Liver (tissue), 9 donors: ENCODE results near the gene RPL10A. TPM values are rescaled to one million over a fixed set of nuclear protein-coding genes. Genes with fewer than 3 reads are reported as not detected.

ENCODE experiments used
- DNase-seq: peaks from one replicate; pipeline ENCODE4 v3.0.0-alpha.2; 2017; ENCODE audit warnings: low spot score
- H3K27ac ChIP-seq, 2 donors: one replicate each; pipeline ENCODE4 v1.7.0; 2013; ENCODE audit warnings: inconsistent platforms in 2 of 2, low read length in 2 of 2, control low read depth in 1 of 2, low read depth in 1 of 2, mild to moderate bottlenecking in 1 of 2
- H3K27me3 ChIP-seq, 4 donors: one replicate each; pipeline versions ENCODE4 v1.6.1 to v1.7.0; 2013; ENCODE audit warnings: low read length in 3 of 4, inconsistent platforms in 1 of 4, mild to moderate bottlenecking in 1 of 4, moderate library complexity in 1 of 4; ENCODE audit not compliant: control insufficient read depth in 4 of 4, insufficient read depth in 4 of 4
- H3K36me3 ChIP-seq, 4 donors: one replicate each; pipeline versions ENCODE4 v1.6.1 to v1.7.0; 2013; ENCODE audit warnings: low read length in 3 of 4, mild to moderate bottlenecking in 3 of 4, low read depth in 1 of 4, moderate library complexity in 1 of 4; ENCODE audit not compliant: control insufficient read depth in 4 of 4, insufficient read depth in 3 of 4
- H3K4me1 ChIP-seq, 4 donors: one replicate each; pipeline versions ENCODE4 v1.6.1 to v1.7.0; 2013; ENCODE audit warnings: low read length in 3 of 4, mild to moderate bottlenecking in 3 of 4, moderate library complexity in 1 of 4; ENCODE audit not compliant: control insufficient read depth in 4 of 4, insufficient read depth in 4 of 4
- H3K4me3 ChIP-seq, 3 donors: one replicate each; pipeline versions ENCODE4 v1.6.1 to v1.7.0; 2013; ENCODE audit warnings: low read length in 3 of 3, control low read depth in 1 of 3, low read depth in 1 of 3, mild to moderate bottlenecking in 1 of 3
- H3K9ac ChIP-seq, 2 donors: one replicate each; pipeline ENCODE4 v1.7.0; 2013; ENCODE audit warnings: low read length in 2 of 2, mild to moderate bottlenecking in 2 of 2, moderate library complexity in 2 of 2, control low read depth in 1 of 2, low read depth in 1 of 2
- H3K9me3 ChIP-seq, 4 donors: one replicate each; pipeline versions ENCODE4 v1.6.1 to v1.7.0; 2013; ENCODE audit warnings: low read length in 3 of 4; ENCODE audit not compliant: control insufficient read depth in 4 of 4
- ATF3 ChIP-seq: IDR thresholded peaks from 2 replicates; pipeline ENCODE4 v1.6.1; 2016; ENCODE audit warnings: antibody characterized with exemption
- EGR1 ChIP-seq, 2 donors: IDR thresholded peaks; 2 replicates each; pipeline ENCODE4 v1.6.1; 2016 to 2018; ENCODE audit warnings: antibody characterized with exemption in 2 of 2, low read depth in 2 of 2
- FOXA1 ChIP-seq: IDR thresholded peaks from 2 replicates; pipeline ENCODE4 v1.6.1; 2016; ENCODE audit warnings: antibody characterized with exemption
- FOXA2 ChIP-seq: IDR thresholded peaks from 2 replicates; pipeline ENCODE4 v1.6.1; 2016; ENCODE audit warnings: antibody characterized with exemption
- GABPA ChIP-seq, 2 donors: IDR thresholded peaks in 1 of 2; conservative IDR thresholded peaks in 1 of 2; 2 replicates each; pipeline ENCODE4 v1.6.1; 2016; ENCODE audit warnings: antibody characterized with exemption in 2 of 2, mild to moderate bottlenecking in 1 of 2, moderate library complexity in 1 of 2
- HNF4A ChIP-seq, 2 donors: conservative IDR thresholded peaks; 2 replicates each; pipeline ENCODE4 v1.6.1; 2016; ENCODE audit warnings: antibody characterized with exemption in 2 of 2, mild to moderate bottlenecking in 2 of 2
- HNF4G ChIP-seq: IDR thresholded peaks from 2 replicates; pipeline ENCODE4 v1.6.1; 2016; ENCODE audit warnings: antibody characterized with exemption
- JUND ChIP-seq, 2 donors: IDR thresholded peaks; 2 replicates each; pipeline ENCODE4 v1.6.1; 2016; ENCODE audit warnings: antibody characterized with exemption in 2 of 2
- MAX ChIP-seq: IDR thresholded peaks from 2 replicates; pipeline ENCODE4 v1.6.1; 2016; ENCODE audit warnings: antibody characterized with exemption
- NR2F2 ChIP-seq: IDR thresholded peaks from 2 replicates; pipeline ENCODE4 v1.6.1; 2016; ENCODE audit warnings: antibody characterized with exemption
- RAD21 ChIP-seq, 2 donors: IDR thresholded peaks; 2 replicates each; pipeline ENCODE4 v1.6.1; 2016; ENCODE audit warnings: antibody characterized with exemption in 2 of 2, mild to moderate bottlenecking in 2 of 2
- REST ChIP-seq: IDR thresholded peaks from 2 replicates; pipeline ENCODE4 v1.6.1; 2016; ENCODE audit warnings: antibody characterized with exemption, mild to moderate bottlenecking
- RXRA ChIP-seq, 2 donors: IDR thresholded peaks; 2 replicates each; pipeline ENCODE4 v1.6.1; 2017 to 2018; ENCODE audit warnings: antibody characterized with exemption in 2 of 2, mild to moderate bottlenecking in 1 of 2
- SP1 ChIP-seq: IDR thresholded peaks from 2 replicates; pipeline ENCODE4 v1.6.1; 2018; ENCODE audit warnings: antibody characterized with exemption, mild to moderate bottlenecking
- TAF1 ChIP-seq: conservative IDR thresholded peaks from 2 replicates; pipeline ENCODE4 v1.6.1; 2016; ENCODE audit warnings: antibody characterized with exemption, mild to moderate bottlenecking
- YY1 ChIP-seq: IDR thresholded peaks from 2 replicates; pipeline ENCODE4 v1.6.1; 2016; ENCODE audit warnings: antibody characterized with exemption, mild to moderate bottlenecking
- WGBS: extraction: QIAGEN DNeasy Blood & Tissue Kit; methylation state at CpG from one replicate; pipeline ENCODE4 v1.1.7; 2013; 5-methylcytosine and 5-hydroxymethylcytosine counted together
- polyA plus RNA-seq, 2 donors: library from polyadenylated mRNA; stranded (reverse) in 1 of 2; unstranded in 1 of 2; fragments of 200-250 nt in 1 of 2; fragments of >200 nt in 1 of 2; fragmentation: Nextera tagmentation in 1 of 2; extraction: Ambion mirVana in 1 of 2; gene quantifications; one replicate each; pipeline versions ENCODE4 v1.2.1 to v1.2.3, GENCODE V29; 2013 to 2015
- total RNA-seq, 2 donors: library from RNA; depleted of rRNA; stranded (reverse); fragments of >200 nt; gene quantifications; one replicate each; pipeline ENCODE4 v1.2.3, GENCODE V29; 2014
- TF ChIP-seq, protein P1 (sequence below): IDR thresholded peaks from 2 replicates; pipeline ENCODE4 v1.6.1; 2016; ENCODE audit warnings: antibody characterized with exemption
- TF ChIP-seq, protein P2 (sequence below): fragments of 150-350 bp; IDR thresholded peaks from 2 replicates; pipeline ENCODE4 v1.5.1; 2017; ENCODE audit warnings: improper control_type of control experiment, low read depth, low read length; ENCODE audit not compliant: missing input control
- donor health status: healthy.
- donor health status: healthy.
- donor health status: healthy.
- donor health status: healthy.
- donor health status: healthy.

Gene RPL10A
- total and polyA plus RNA-seq, 4 donors, result 213 to 1,235 (median 528) TPM

- H3K9me3 ChIP-seq, result no peaks in the 10 kb centered on the region
- no peak overlapping the region for H3K9ac ChIP-seq
- TF ChIP-seq RAD21 (IDR thresholded peaks at IDR 0.05), result no peak
- peaks cover 0 to 11% (median 2%) of the 10 kb centered on the region in 4 donors for H3K4me1 ChIP-seq
- no peak for DNase-seq
- H3K36me3 ChIP-seq, result peaks cover 0 to 4% (median 1%) of the 10 kb centered on the region in 4 donors
- H3K27me3 ChIP-seq, result no peaks in the 10 kb centered on the region
- 89% methylated on average over 9 of the region's 9 CpGs for WGBS
- H3K27ac ChIP-seq, result no peak overlapping the region
- H3K4me3 ChIP-seq, result no peak overlapping the region
Observed at GRCh38 chr6:35488517-35488862, 20.3 kb downstream of the RPL10A start.

GRCh38 chr6:35489066-35489465 lies 20.9 kb downstream of the RPL10A start:
- peaks cover 0 to 2% (median under 1%) of the 10 kb centered on the region in 4 donors for H3K36me3 ChIP-seq
- H3K4me1 ChIP-seq, result peaks cover under 1 to 13% (median 4%) of the 10 kb centered on the region in 4 donors
- H3K27ac ChIP-seq, result no peak overlapping the region
- TF ChIP-seq FOXA1 (no peak), MAX (no peak), HNF4A (conservative IDR thresholded peaks at IDR 0.05) (no peak), HNF4G (no peak), RAD21 (IDR thresholded peaks at IDR 0.05) (no peak), TAF1 (no peak), NR2F2 (no peak), REST (no peak), ATF3 (no peak), SP1 (no peak), JUND (IDR thresholded peaks at IDR 0.05) (no peak), RXRA (IDR thresholded peaks at IDR 0.05) (no peak), YY1 (no peak), GABPA (IDR thresholded peaks at IDR 0.05 in 1 of 2, conservative IDR thresholded peaks at IDR 0.05 in 1 of 2) (no peak), FOXA2 (no peak), EGR1 (IDR thresholded peaks at IDR 0.05; ENCODE audit: low read depth in 2 of 2) (no peak)
- TF ChIP-seq, protein P1, sequence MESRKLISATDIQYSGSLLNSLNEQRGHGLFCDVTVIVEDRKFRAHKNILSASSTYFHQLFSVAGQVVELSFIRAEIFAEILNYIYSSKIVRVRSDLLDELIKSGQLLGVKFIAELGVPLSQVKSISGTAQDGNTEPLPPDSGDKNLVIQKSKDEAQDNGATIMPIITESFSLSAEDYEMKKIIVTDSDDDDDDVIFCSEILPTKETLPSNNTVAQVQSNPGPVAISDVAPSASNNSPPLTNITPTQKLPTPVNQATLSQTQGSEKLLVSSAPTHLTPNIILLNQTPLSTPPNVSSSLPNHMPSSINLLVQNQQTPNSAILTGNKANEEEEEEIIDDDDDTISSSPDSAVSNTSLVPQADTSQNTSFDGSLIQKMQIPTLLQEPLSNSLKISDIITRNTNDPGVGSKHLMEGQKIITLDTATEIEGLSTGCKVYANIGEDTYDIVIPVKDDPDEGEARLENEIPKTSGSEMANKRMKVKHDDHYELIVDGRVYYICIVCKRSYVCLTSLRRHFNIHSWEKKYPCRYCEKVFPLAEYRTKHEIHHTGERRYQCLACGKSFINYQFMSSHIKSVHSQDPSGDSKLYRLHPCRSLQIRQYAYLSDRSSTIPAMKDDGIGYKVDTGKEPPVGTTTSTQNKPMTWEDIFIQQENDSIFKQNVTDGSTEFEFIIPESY, result no peak
- TF ChIP-seq, protein P2, sequence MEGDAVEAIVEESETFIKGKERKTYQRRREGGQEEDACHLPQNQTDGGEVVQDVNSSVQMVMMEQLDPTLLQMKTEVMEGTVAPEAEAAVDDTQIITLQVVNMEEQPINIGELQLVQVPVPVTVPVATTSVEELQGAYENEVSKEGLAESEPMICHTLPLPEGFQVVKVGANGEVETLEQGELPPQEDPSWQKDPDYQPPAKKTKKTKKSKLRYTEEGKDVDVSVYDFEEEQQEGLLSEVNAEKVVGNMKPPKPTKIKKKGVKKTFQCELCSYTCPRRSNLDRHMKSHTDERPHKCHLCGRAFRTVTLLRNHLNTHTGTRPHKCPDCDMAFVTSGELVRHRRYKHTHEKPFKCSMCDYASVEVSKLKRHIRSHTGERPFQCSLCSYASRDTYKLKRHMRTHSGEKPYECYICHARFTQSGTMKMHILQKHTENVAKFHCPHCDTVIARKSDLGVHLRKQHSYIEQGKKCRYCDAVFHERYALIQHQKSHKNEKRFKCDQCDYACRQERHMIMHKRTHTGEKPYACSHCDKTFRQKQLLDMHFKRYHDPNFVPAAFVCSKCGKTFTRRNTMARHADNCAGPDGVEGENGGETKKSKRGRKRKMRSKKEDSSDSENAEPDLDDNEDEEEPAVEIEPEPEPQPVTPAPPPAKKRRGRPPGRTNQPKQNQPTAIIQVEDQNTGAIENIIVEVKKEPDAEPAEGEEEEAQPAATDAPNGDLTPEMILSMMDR, result no peak
- no peaks in the 10 kb centered on the region for H3K27me3 ChIP-seq
- no peak overlapping the region for H3K9ac ChIP-seq
- WGBS, result 94% methylated on average over 1 of the region's 1 CpG
- DNase-seq, result no peak
- H3K4me3 ChIP-seq, result no peak overlapping the region
- no peaks in the 10 kb centered on the region for H3K9me3 ChIP-seq
